ENCODE measurements around the gene PRMT5. TPM values are rescaled to one million over a fixed set of nuclear protein-coding genes. Genes with fewer than 3 reads are reported as not detected.

PRMT5 gene
- total RNA-seq, 2 experiments from 2014 or later, result 55.5 to 64.9 TPM

DNA sequence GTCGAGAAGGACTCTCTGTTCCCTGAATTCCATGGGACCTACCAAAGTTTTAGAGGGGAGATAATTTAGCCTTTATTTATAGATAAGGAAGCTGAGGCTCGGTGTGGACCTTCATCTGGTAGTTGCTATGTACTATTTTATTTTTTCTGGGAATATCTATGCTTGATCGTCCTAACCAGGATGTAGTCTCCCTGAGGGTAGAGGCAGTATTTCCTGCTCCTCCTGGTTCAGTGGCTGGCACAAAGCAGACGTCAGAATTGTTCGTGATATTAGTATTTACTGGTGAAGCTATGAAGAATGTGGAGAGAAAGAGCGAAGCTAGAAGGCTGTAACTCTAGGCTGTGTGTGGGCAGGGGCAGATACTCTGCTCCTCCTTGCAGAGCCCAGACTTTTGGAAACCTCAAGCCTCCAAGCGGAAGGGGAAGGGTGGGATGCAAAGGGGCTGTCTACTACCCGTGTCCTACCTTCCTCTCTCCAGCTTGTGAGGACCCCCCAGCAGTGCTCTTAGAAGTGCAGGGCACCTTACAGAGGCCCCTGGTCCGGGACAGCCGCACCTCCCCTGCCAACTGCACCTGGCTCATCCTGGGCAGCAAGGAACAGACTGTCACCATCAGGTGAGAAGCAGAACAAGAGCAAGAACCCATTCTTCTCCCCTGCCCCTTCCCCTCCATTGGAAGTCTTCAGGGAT is 56.2 kb downstream of the PRMT5 start:
- peaks cover 35% of the 10 kb centered on the region for H3K36me3 Mint-ChIP-seq (ENCODE audit: low read depth)
- ChIA-PET CTCF (interaction anchor here (0.9 to 6.7 kb wide), 29 partner anchors 10 to 372 kb away, joined by 3 to 152 read pairs (median 7); partner anchors contain the start of genes CDH24, HAUS4, MRPL52 and RBM23), POLR2A (interaction anchor here (0.5 to 2.8 kb wide), 9 partner anchors 10 to 177 kb away, joined by 3 to 17 read pairs (median 7); partner anchors contain the start of genes PRMT5, RBM23 and REM2)
- ATAC-seq (no peak), DNase-seq (no peak)
- peaks cover 24% of the 10 kb centered on the region for H3K4me1 Mint-ChIP-seq (ENCODE audit: low read depth)
- H3K27me3 Mint-ChIP-seq (ENCODE audit: low read depth), result no peaks in the 10 kb centered on the region
- H3K9me3 Mint-ChIP-seq (ENCODE audit: insufficient read depth), result no peaks in the 10 kb centered on the region
- H3K4me3 Mint-ChIP-seq, result peak overlapping the region; percentile 84
- peak overlapping the region; percentile 85 for H3K27ac Mint-ChIP-seq

- CTCF ChIA-PET, result interaction anchor here (0.7 to 6.7 kb wide), 33 partner anchors 9 to 372 kb away, joined by 3 to 152 read pairs (median 6); partner anchors contain the start of genes CDH24, HAUS4, MRPL52 and RBM23
- Mint-ChIP-seq H3K27ac (peak overlapping the region; percentile 97), H3K36me3 (ENCODE audit: low read depth) (peaks cover 29% of the 10 kb centered on the region), H3K9me3 (ENCODE audit: insufficient read depth) (no peaks in the 10 kb centered on the region), H3K27me3 (ENCODE audit: low read depth) (no peaks in the 10 kb centered on the region), H3K4me1 (ENCODE audit: low read depth) (peaks cover 24% of the 10 kb centered on the region), H3K4me3 (peak overlapping the region; percentile 84)
- POLR2A ChIA-PET, result interaction anchor here (0.5 to 2.8 kb wide), 11 partner anchors 11 to 178 kb away, joined by 3 to 17 read pairs (median 7); partner anchors contain the start of genes OXA1L, PRMT5, RBM23 and REM2
- DNase-seq (peak; percentile 78), ATAC-seq (peak; percentile 52)
Observed at GRCh38 chr14:22872033-22872832, 56.9 kb downstream of the PRMT5 start.

DNA sequence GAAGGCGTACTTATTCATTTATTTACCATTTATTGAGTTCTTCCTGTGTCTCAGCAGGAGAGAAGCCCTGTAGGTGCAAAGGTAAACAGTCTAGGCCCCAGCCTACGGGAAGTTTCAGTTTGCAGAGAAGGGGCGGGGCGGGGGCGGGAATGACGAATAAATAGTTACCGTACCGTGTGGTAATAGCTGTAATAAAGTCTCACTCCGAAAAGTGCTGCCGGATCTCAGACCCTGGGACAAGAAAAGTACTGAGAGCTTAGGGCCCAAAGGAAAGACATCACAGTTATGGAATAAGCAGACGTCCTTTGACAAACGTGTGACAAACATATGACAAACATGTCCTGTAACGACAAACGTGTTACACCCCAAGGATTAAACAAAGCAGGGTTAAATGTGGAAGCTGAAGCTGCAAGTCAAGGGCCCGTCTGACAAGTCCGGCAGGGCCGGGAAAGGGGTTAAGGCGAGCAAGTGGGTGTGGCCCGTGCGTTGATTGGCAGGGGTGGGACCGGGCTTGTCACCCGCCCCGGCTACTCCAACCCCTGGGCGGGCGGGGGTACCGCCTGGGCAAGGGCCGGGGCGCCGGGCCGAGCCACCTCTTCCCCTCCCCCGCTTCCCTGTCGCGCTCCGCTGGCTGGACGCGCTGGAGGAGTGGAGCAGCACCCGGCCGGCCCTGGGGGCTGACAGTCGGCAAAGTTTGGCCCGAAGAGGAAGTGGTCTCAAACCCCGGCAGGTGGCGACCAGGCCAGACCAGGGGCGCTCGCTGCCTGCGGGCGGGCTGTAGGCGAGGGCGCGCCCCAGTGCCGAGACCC is 57.7 kb downstream of the PRMT5 start, which contains the start of gene LRP10:
TSS of gene LRP10 (plus strand) at position 517 of the 809 bp plus-strand sequence. CDS start 564 bp downstream, outside the sequence.
- peak; percentile 89 for ATAC-seq
- POLR2A ChIA-PET, result interaction anchor here (0.7 to 2.8 kb wide), 17 partner anchors 12 to 340 kb away, joined by 3 to 17 read pairs (median 3); partner anchors contain the start of genes MRPL52, OXA1L, PRMT5 and RBM23
- Mint-ChIP-seq H3K4me3 (peak within 1 kb of the TSS; percentile 84), H3K9me3 (ENCODE audit: insufficient read depth) (no peaks in the 10 kb centered on the region), H3K27me3 (ENCODE audit: low read depth) (peaks cover 5% of the 10 kb centered on the region), H3K27ac (peak within 1 kb of the TSS; percentile 97), H3K36me3 (ENCODE audit: low read depth) (peaks cover 25% of the 10 kb centered on the region), H3K4me1 (ENCODE audit: low read depth) (peaks cover 24% of the 10 kb centered on the region)
- CTCF ChIA-PET, result interaction anchor here (0.7 to 6.7 kb wide), 30 partner anchors 8 to 958 kb away, joined by 3 to 152 read pairs (median 6); partner anchors contain the start of genes ACIN1, C14orf119, MRPL52 and RBM23
- peak; percentile 87 for DNase-seq

DNA sequence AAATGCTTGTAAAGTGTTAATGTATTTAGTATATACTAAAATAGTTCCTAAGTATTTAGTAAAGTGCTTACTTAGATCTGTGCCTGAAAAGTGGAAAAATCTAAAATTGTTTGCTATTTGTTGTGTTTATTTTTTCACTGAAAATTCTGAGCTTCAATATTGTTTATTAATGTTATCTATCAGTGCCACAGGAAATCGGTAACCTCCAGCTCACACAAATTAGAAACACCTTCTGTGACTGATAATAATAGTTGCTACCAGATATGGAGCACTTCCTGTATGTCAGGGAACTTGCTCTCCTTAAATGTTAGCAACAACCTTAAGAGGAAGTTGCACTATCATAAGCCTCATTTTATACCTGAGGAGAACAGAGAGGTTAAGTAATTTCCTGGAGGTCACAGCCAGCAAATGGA is 58.4 kb downstream of the PRMT5 start:
- peaks cover 24% of the 10 kb centered on the region for H3K4me1 Mint-ChIP-seq (ENCODE audit: low read depth)
- H3K4me3 Mint-ChIP-seq, result peak overlapping the region; percentile 83
- H3K27ac Mint-ChIP-seq, result peak overlapping the region; percentile 97
- peak; percentile 42 for ATAC-seq
- DNase-seq, result no peak
- ChIA-PET CTCF (interaction anchor here (0.7 to 6.7 kb wide), 16 partner anchors 14 to 957 kb away, joined by 3 to 152 read pairs (median 6); partner anchors contain the start of genes ACIN1, C14orf119, MRPL52 and REM2), POLR2A (interaction anchor here (0.7 to 2.8 kb wide), 15 partner anchors 11 to 339 kb away, joined by 3 to 17 read pairs (median 3); partner anchors contain the start of genes MRPL52, OXA1L, PRMT5 and RBM23)
- no peaks in the 10 kb centered on the region for H3K9me3 Mint-ChIP-seq (ENCODE audit: insufficient read depth)
- peaks cover 6% of the 10 kb centered on the region for H3K27me3 Mint-ChIP-seq (ENCODE audit: low read depth)
- H3K36me3 Mint-ChIP-seq (ENCODE audit: low read depth), result peaks cover 19% of the 10 kb centered on the region

Other genes starting within 250 kb of the PRMT5 start
- 100 to 1,000 TPM; 104 to 107 TPM for gene OXA1L, start 162.7 kb downstream of the PRMT5 start, total RNA-seq
- gene SLC7A7, start 113.9 kb downstream of the PRMT5 start, total RNA-seq, result under 1 TPM in 1 of 2 experiments, not detected in 1; 0.23 TPM
- 10 to 100 TPM; 93.9 to 97.3 TPM for gene MRPL52, start 99.5 kb downstream of the PRMT5 start, total RNA-seq
- 1 to 10 TPM; 1.8 to 2.4 TPM for gene MMP14, start 92.8 kb downstream of the PRMT5 start, total RNA-seq
- gene LRP10, start 57.6 kb downstream of the PRMT5 start, total RNA-seq, result 10 to 100 TPM; 37.1 to 40.7 TPM
- gene REM2, start 46.2 kb downstream of the PRMT5 start, total RNA-seq, result under 1 TPM; 0.21 to 0.61 TPM
- 10 to 100 TPM; 77.1 to 81.2 TPM for gene RBM23, start 10.2 kb downstream of the PRMT5 start, total RNA-seq
- gene HAUS4, start 27.7 kb upstream of the PRMT5 start, total RNA-seq, result 10 to 100 TPM; 74.7 to 79.1 TPM
- gene AJUBA, start 53.2 kb upstream of the PRMT5 start, total RNA-seq, result 1 to 10 TPM in 1 of 2 experiments, under 1 TPM in 1; 0.74 to 1.4 TPM
- 1 to 10 TPM; 7.8 to 9.0 TPM for gene C14orf93, start 80.8 kb upstream of the PRMT5 start, total RNA-seq
- 10 to 100 TPM; 64.5 to 74.5 TPM for gene PSMB5, start 105.5 kb upstream of the PRMT5 start, total RNA-seq
- gene PSMB11, start 112.8 kb upstream of the PRMT5 start, total RNA-seq, result not detected
- 1 to 10 TPM; 1.6 to 1.8 TPM for gene CDH24, start 128.1 kb upstream of the PRMT5 start, total RNA-seq
- 100 to 1,000 TPM; 161 to 177 TPM for gene ACIN1, start 165.8 kb upstream of the PRMT5 start, total RNA-seq
- 10 to 100 TPM; 46.0 to 47.0 TPM for gene C14orf119, start 166.1 kb upstream of the PRMT5 start, total RNA-seq
- gene CIROP, start 175.6 kb upstream of the PRMT5 start, total RNA-seq, result not detected
- under 1 TPM; 0.50 to 0.92 TPM for gene CEBPE, start 189.9 kb upstream of the PRMT5 start, total RNA-seq